GM12878 (cell line): Measurements from ENCODE around the gene ENPP7. TPM values are rescaled to one million over a fixed set of nuclear protein-coding genes. Genes with fewer than 3 reads are reported as not detected.

Experiments used
- CEBPB ChIP-seq, 2 experiments: fragments of 150-350 bp in 1 of 2; IDR thresholded peaks; 2 replicates each; pipeline ENCODE4 v1.6.1; 2012 to 2014; ENCODE audit warnings: low read depth in 2 of 2, low read length in 2 of 2, borderline replicate concordance in 1 of 2, inconsistent platforms in 1 of 2
- HCFC1 ChIP-seq: fragments of 150-350 bp; IDR thresholded peaks from 2 replicates; pipeline ENCODE4 v1.6.1; 2014; ENCODE audit warnings: low read length
- HDGF ChIP-seq: fragments of 450-650 bp; IDR thresholded peaks from 2 replicates; pipeline ENCODE4 v1.6.1; 2016; ENCODE audit warnings: antibody characterized with exemption
- NFIC ChIP-seq: IDR thresholded peaks from 2 replicates; pipeline ENCODE4 v1.6.1; 2012; ENCODE audit warnings: low read depth, mild to moderate bottlenecking, inconsistent platforms, low read length, moderate library complexity
- SRF ChIP-seq, 2 experiments: IDR thresholded peaks; 2 replicates each; pipeline ENCODE4 v1.6.1; 2011; ENCODE audit warnings: low read depth in 2 of 2, low read length in 2 of 2, mild to moderate bottlenecking in 1 of 2, moderate library complexity in 1 of 2
- TCF3 ChIP-seq: IDR thresholded peaks from 2 replicates; pipeline ENCODE4 v1.6.1; 2012; ENCODE audit warnings: low read depth, mild to moderate bottlenecking, low read length, borderline replicate concordance; ENCODE audit not compliant: insufficient read depth
- WRNIP1 ChIP-seq: IDR thresholded peaks from 2 replicates; pipeline ENCODE4 v1.6.1; 2011; ENCODE audit warnings: low read depth, low read length, improper control_type of control experiment, borderline replicate concordance
- YBX1 ChIP-seq: fragments of 450-650 bp; IDR thresholded peaks from 2 replicates; pipeline ENCODE4 v1.6.1; 2016; ENCODE audit warnings: antibody characterized with exemption
- YY1 ChIP-seq: IDR thresholded peaks from 2 replicates; pipeline ENCODE4 v1.6.1; 2011; ENCODE audit warnings: low read depth, mild to moderate bottlenecking, low read length
- polyA plus RNA-seq, 11 experiments: library from polyadenylated mRNA; depleted of rRNA in 4 of 11; unstranded in 6 of 11; stranded (reverse) in 5 of 11; fragments of >200 nt; fragmentation: Nextera tagmentation in 4 of 11; fragmentation: Illumina TruSeq in 1 of 11; extraction: Ambion mirVana in 4 of 11; extraction: Trizol in 1 of 11; gene quantifications; 1 replicate in 1 of 11; 2 replicates in 10 of 11; pipeline versions ENCODE4 v1.2.1 to v1.2.3, GENCODE V29; 2011 to 2016; ENCODE audit warnings: inconsistent platforms in 2 of 11, missing spikeins in 2 of 11, low read depth in 1 of 11
- total RNA-seq, 4 experiments: library from RNA; depleted of rRNA in 3 of 4; stranded (reverse); fragments of >200 nt in 3 of 4; fragmentation: Illumina TruSeq in 1 of 4; extraction: Trizol in 1 of 4; gene quantifications; 2 replicates each; pipeline versions ENCODE4 v1.2.1 to v1.2.3, GENCODE V29; 2013 to 2021
- TF ChIP-seq, protein P1 (sequence below): fragments of 450-650 bp; IDR thresholded peaks from 2 replicates; pipeline ENCODE4 v1.6.1; 2017; ENCODE audit warnings: mild to moderate bottlenecking, moderate library complexity

Gene ENPP7
- total and polyA plus RNA-seq, 10 of the 15 experiments (the other 5 are each of a cell fraction or from before 2014, with no cell fraction given): 0.04 to 0.41 (median 0.18) TPM; not detected in 1

DNA sequence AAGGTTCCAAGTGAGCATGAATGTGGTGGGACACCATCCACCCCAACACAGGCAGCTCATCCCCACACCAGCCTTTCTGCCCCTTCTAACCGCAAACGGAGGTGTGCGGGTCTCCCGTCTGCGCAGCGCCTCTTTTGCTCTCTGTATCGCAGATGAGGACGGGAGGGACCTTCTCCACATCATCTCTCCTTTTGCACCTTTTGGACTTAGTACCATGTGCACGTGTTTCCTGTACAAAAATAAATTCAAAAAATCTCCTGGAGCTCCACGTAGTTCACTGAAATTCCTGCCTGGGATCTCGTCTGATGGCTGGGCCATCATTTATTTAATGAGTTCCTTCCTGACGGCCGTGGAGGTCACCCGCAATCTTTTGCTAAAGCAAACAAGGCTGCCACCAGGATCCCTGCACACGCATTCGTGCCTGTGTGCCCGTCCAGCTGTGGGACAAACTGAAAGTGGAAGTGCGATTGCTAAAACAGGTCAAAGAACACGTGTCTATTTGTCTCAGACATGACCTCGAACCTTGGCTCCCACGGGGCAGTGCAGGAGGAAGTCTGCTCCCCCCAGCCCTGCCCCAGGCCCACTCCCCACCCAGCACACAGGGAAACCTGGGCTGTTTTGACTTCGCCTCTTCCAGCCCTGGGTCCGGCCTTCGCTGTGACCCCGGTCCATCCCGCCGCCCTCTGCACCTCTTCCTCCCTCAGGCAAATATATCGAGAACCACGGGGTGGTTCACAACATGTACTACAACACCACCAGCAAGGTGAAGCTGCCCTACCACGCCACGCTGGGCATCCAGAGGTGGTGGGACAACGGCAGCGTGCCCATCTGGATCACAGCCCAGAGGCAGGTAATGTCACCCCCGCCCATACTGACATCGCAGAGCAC lies 2.3 kb downstream of the ENPP7 start (continued):
- TF ChIP-seq HCFC1 (no peak), YY1 (no peak), WRNIP1 (no peak), CEBPB (IDR thresholded peaks at IDR 0.05; ENCODE audit: borderline replicate concordance in 1 of 2, low read depth in 2 of 2, low read length in 2 of 2) (no peak), YBX1 (no peak), NFIC (no peak), TCF3 (no peak; the same call in 1 of the 2 replicates), SRF (IDR thresholded peaks at IDR 0.05; ENCODE audit: low read depth in 2 of 2, low read length in 2 of 2) (0 out of 4 replicates have a peak, but pooled peaks of 1 of the 2 experiments have one; percentile 6), HDGF (no peak)
- TF ChIP-seq, protein P1, sequence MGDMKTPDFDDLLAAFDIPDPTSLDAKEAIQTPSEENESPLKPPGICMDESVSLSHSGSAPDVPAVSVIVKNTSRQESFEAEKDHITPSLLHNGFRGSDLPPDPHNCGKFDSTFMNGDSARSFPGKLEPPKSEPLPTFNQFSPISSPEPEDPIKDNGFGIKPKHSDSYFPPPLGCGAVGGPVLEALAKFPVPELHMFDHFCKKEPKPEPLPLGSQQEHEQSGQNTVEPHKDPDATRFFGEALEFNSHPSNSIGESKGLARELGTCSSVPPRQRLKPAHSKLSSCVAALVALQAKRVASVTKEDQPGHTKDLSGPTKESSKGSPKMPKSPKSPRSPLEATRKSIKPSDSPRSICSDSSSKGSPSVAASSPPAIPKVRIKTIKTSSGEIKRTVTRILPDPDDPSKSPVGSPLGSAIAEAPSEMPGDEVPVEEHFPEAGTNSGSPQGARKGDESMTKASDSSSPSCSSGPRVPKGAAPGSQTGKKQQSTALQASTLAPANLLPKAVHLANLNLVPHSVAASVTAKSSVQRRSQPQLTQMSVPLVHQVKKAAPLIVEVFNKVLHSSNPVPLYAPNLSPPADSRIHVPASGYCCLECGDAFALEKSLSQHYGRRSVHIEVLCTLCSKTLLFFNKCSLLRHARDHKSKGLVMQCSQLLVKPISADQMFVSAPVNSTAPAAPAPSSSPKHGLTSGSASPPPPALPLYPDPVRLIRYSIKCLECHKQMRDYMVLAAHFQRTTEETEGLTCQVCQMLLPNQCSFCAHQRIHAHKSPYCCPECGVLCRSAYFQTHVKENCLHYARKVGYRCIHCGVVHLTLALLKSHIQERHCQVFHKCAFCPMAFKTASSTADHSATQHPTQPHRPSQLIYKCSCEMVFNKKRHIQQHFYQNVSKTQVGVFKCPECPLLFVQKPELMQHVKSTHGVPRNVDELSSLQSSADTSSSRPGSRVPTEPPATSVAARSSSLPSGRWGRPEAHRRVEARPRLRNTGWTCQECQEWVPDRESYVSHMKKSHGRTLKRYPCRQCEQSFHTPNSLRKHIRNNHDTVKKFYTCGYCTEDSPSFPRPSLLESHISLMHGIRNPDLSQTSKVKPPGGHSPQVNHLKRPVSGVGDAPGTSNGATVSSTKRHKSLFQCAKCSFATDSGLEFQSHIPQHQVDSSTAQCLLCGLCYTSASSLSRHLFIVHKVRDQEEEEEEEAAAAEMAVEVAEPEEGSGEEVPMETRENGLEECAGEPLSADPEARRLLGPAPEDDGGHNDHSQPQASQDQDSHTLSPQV: no peak; the same call in 1 of the 2 replicates
- TF ChIP-seq, all 136 proteins: peak for 27
